SK-N-SH treated with all-trans-retinoic acid at 6 μM for 48 hours (cell line): ENCODE data around the gene NR2E1.

Source experiments
- ATAC-seq: fragments of 200-7000 bp; cut with Tn5 transposase; 3 replicates; pipeline ENCODE4 v1.9.1; 2020; ENCODE audit warnings: mild to moderate bottlenecking, moderate library complexity
- BACH2 ChIP-seq: fragments of 250-450 bp; sonication (Bioruptor Pico); IDR thresholded peaks from 2 replicates; pipeline ENCODE4 v1.9.0; 2021; ENCODE audit warnings: mild to moderate bottlenecking, borderline replicate concordance
- CSDC2 ChIP-seq: fragments of 250-450 bp; sonication (Bioruptor Pico); IDR thresholded peaks from 2 replicates; pipeline ENCODE4 v1.5.0; 2020; ENCODE audit warnings: mild to moderate bottlenecking, moderate library complexity
- GLIS3 ChIP-seq: fragments of 250-450 bp; sonication (Bioruptor Pico); IDR thresholded peaks from 2 replicates; pipeline ENCODE4 v1.5.0; 2020; ENCODE audit warnings: mild to moderate bottlenecking, moderate library complexity
- ISL1 ChIP-seq: fragments of 250-450 bp; sonication (Bioruptor Pico); IDR thresholded peaks from 2 replicates; pipeline ENCODE4 v2.1.2; 2022; ENCODE audit warnings: mild to moderate bottlenecking, moderate library complexity
- OSR1 ChIP-seq: fragments of 250-450 bp; sonication (Bioruptor Pico); IDR thresholded peaks from 2 replicates; pipeline ENCODE4 v1.8.0; 2022; ENCODE audit warnings: moderate library complexity, mild to moderate bottlenecking, inconsistent platforms
- PPARA ChIP-seq: fragments of 250-450 bp; sonication (Bioruptor Pico); IDR thresholded peaks from 2 replicates; pipeline ENCODE4 v1.5.0; 2020; ENCODE audit warnings: mild to moderate bottlenecking, borderline replicate concordance
- RARB ChIP-seq: fragments of 250-450 bp; sonication (Bioruptor Pico); IDR thresholded peaks from 2 replicates; pipeline ENCODE4 v1.8.0; 2021; ENCODE audit warnings: mild to moderate bottlenecking, moderate library complexity
- SNAI2 ChIP-seq: fragments of 250-450 bp; sonication (Bioruptor Pico); IDR thresholded peaks from 2 replicates; pipeline ENCODE4 v1.5.0; 2020; ENCODE audit warnings: mild to moderate bottlenecking, moderate library complexity
- TCF4 ChIP-seq: fragments of 250-450 bp; sonication (Bioruptor Pico); IDR thresholded peaks from 2 replicates; pipeline ENCODE4 v1.8.0; 2021; ENCODE audit warnings: mild to moderate bottlenecking, moderate library complexity, borderline replicate concordance
- TOX ChIP-seq: fragments of 250-450 bp; sonication (Bioruptor Pico); IDR thresholded peaks from 2 replicates; pipeline ENCODE4 v1.8.0; 2021; ENCODE audit warnings: mild to moderate bottlenecking, moderate library complexity, borderline replicate concordance
- ZC3H10 ChIP-seq: fragments of 250-450 bp; sonication (Bioruptor Pico); IDR thresholded peaks from 2 replicates; pipeline ENCODE4 v1.5.1; 2021; ENCODE audit warnings: mild to moderate bottlenecking, moderate library complexity
- ZFP3 ChIP-seq: fragments of 250-450 bp; sonication (Bioruptor Pico); IDR thresholded peaks from 2 replicates; pipeline ENCODE4 v1.5.0; 2020; ENCODE audit warnings: mild to moderate bottlenecking, moderate library complexity
- ZFP30 ChIP-seq: fragments of 450-650 bp; formaldehyde crosslinking; IDR thresholded peaks from 2 replicates; pipeline ENCODE4 v1.5.0; 2022; ENCODE audit warnings: mild to moderate bottlenecking, moderate library complexity
- ZNF565 ChIP-seq: fragments of 450-650 bp; formaldehyde crosslinking; conservative IDR thresholded peaks from 2 replicates; pipeline ENCODE4 v1.5.0; 2020; ENCODE audit warnings: low read depth, mild to moderate bottlenecking, moderate library complexity
- ZNF70 ChIP-seq: fragments of 450-650 bp; formaldehyde crosslinking; IDR thresholded peaks from 2 replicates; pipeline ENCODE4 v1.5.0; 2020; ENCODE audit warnings: mild to moderate bottlenecking, moderate library complexity
- ZNF8 ChIP-seq: fragments of 450-650 bp; formaldehyde crosslinking; IDR thresholded peaks from 2 replicates; pipeline ENCODE4 v1.5.0; 2020; ENCODE audit warnings: mild to moderate bottlenecking, moderate library complexity
- TF ChIP-seq, protein P1 (sequence below): fragments of 250-450 bp; sonication (Bioruptor Pico); IDR thresholded peaks from 2 replicates; pipeline ENCODE4 v1.5.0; 2020; ENCODE audit warnings: mild to moderate bottlenecking, moderate library complexity
- TF ChIP-seq, protein P2 (sequence below): fragments of 250-450 bp; sonication (Bioruptor Pico); IDR thresholded peaks from 2 replicates; pipeline ENCODE4 v1.5.1; 2021; ENCODE audit warnings: mild to moderate bottlenecking, moderate library complexity
- TF ChIP-seq, protein P3 (sequence below): fragments of 250-450 bp; sonication (Bioruptor Pico); IDR thresholded peaks from 2 replicates; pipeline ENCODE4 v1.8.0; 2020; ENCODE audit warnings: mild to moderate bottlenecking, moderate library complexity, borderline replicate concordance

The NR2E1 gene

DNA sequence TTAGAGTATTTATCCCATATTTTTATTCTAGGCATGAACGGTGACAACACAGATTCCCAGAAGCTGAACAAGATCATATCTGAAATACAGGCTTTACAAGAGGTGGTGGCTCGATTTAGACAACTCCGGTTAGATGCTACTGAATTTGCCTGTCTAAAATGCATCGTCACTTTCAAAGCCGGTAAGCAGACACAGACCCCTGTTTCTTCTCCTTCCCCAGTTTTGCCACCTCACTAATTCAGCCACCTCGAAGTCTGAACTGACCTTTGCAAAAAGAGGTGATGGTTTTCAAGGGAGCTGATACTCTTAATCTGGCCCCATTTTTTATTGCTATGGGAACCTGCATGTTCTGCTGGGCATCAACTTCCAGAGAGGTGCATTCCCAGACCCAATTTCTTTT is 15.0 kb downstream of the NR2E1 start:
- TF ChIP-seq, protein P1, sequence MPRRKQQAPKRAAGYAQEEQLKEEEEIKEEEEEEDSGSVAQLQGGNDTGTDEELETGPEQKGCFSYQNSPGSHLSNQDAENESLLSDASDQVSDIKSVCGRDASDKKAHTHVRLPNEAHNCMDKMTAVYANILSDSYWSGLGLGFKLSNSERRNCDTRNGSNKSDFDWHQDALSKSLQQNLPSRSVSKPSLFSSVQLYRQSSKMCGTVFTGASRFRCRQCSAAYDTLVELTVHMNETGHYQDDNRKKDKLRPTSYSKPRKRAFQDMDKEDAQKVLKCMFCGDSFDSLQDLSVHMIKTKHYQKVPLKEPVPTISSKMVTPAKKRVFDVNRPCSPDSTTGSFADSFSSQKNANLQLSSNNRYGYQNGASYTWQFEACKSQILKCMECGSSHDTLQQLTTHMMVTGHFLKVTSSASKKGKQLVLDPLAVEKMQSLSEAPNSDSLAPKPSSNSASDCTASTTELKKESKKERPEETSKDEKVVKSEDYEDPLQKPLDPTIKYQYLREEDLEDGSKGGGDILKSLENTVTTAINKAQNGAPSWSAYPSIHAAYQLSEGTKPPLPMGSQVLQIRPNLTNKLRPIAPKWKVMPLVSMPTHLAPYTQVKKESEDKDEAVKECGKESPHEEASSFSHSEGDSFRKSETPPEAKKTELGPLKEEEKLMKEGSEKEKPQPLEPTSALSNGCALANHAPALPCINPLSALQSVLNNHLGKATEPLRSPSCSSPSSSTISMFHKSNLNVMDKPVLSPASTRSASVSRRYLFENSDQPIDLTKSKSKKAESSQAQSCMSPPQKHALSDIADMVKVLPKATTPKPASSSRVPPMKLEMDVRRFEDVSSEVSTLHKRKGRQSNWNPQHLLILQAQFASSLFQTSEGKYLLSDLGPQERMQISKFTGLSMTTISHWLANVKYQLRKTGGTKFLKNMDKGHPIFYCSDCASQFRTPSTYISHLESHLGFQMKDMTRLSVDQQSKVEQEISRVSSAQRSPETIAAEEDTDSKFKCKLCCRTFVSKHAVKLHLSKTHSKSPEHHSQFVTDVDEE = no peak
- TF ChIP-seq ZC3H10 (CRISPR knock-in tag) (no peak), TOX (no peak), PPARA (CRISPR knock-in tag) (no peak), ZFP30 (CRISPR knock-in tag) (no peak), OSR1 (CRISPR knock-in tag) (no peak)
- ATAC-seq = no peak

DNA sequence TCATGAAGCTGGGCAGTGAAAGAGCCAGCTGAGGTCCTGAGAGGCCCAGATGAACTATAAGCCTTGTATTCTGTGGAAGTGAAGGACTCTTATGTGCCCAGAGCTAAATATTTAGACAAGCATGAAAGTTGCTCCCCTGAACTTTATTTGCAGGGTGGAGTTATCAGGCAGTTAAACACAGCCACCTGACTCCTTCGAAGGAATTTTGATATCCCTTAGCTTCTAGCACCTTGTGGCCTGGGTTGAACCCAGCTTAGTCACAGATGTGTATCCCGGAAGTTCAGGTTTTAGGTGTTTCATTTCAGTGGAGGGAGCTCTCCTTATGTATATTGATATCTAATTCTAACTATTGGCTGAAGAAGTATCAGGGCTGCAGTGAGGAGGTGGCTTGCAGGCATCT is 20.4 kb downstream of the NR2E1 start:
- ATAC-seq = no peak
- TF ChIP-seq, protein P2, sequence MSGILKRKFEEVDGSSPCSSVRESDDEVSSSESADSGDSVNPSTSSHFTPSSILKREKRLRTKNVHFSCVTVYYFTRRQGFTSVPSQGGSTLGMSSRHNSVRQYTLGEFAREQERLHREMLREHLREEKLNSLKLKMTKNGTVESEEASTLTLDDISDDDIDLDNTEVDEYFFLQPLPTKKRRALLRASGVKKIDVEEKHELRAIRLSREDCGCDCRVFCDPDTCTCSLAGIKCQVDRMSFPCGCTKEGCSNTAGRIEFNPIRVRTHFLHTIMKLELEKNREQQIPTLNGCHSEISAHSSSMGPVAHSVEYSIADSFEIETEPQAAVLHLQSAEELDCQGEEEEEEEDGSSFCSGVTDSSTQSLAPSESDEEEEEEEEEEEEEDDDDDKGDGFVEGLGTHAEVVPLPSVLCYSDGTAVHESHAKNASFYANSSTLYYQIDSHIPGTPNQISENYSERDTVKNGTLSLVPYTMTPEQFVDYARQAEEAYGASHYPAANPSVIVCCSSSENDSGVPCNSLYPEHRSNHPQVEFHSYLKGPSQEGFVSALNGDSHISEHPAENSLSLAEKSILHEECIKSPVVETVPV (CRISPR knock-in tag) = no peak
- TF ChIP-seq GLIS3 (CRISPR knock-in tag) (no peak), ZFP3 (CRISPR knock-in tag) (no peak), ZNF565 (no peak), ZNF70 (no peak), TCF4 (CRISPR knock-in tag) (no peak), CSDC2 (no peak), ZNF8 (CRISPR knock-in tag) (no peak)

DNA sequence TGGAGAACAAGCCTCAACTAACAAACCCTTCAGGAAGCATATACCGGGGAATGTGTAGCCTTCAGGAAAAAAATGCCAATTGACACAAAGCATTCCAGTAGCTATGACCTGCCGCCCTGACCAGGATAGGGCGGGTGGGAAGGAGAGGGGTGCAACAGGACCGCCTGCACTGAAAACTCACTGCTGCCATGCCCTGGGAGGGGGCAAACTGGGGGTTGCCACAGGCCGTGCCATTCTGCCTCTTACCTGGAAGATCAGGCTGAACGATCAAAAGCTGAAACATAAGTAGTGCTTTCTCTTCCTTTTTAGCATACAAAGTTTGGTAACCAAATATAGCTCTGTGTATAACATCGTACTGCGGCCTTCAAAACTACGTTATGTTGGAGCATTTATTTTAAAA is 21.7 kb downstream of the NR2E1 start:
- TF ChIP-seq TOX = no peak
- TF ChIP-seq PPARA (CRISPR knock-in tag) = no peak
- no peak for TF ChIP-seq RARB (CRISPR knock-in tag)
- TF ChIP-seq ISL1 (CRISPR knock-in tag) = no peak
- no peak for TF ChIP-seq ZC3H10 (CRISPR knock-in tag)
- no peak for TF ChIP-seq GLIS3 (CRISPR knock-in tag)
- TF ChIP-seq ZNF565 = no peak
- TF ChIP-seq, protein P2 (CRISPR knock-in tag) = no peak
- TF ChIP-seq, protein P3, sequence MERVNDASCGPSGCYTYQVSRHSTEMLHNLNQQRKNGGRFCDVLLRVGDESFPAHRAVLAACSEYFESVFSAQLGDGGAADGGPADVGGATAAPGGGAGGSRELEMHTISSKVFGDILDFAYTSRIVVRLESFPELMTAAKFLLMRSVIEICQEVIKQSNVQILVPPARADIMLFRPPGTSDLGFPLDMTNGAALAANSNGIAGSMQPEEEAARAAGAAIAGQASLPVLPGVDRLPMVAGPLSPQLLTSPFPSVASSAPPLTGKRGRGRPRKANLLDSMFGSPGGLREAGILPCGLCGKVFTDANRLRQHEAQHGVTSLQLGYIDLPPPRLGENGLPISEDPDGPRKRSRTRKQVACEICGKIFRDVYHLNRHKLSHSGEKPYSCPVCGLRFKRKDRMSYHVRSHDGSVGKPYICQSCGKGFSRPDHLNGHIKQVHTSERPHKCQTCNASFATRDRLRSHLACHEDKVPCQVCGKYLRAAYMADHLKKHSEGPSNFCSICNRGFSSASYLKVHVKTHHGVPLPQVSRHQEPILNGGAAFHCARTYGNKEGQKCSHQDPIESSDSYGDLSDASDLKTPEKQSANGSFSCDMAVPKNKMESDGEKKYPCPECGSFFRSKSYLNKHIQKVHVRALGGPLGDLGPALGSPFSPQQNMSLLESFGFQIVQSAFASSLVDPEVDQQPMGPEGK = no peak
- TF ChIP-seq, protein P1 = no peak
- TF ChIP-seq ZNF70 = no peak
- no peak for TF ChIP-seq BACH2 (CRISPR knock-in tag)
- TF ChIP-seq SNAI2 (CRISPR knock-in tag) = no peak
- no peak for TF ChIP-seq ZNF8 (CRISPR knock-in tag)
- no peak for TF ChIP-seq ZFP30 (CRISPR knock-in tag)
- TF ChIP-seq OSR1 (CRISPR knock-in tag) = no peak
- TF ChIP-seq CSDC2 = no peak
- ATAC-seq = no peak
